ENCODE measurements around the gene NELFCD.

Gene NELFCD

GRCh38 chr20:58996226-58996611 lies 15.2 kb downstream of the NELFCD start:
- TF ChIP-seq CTCF (IDR thresholded peaks at IDR 0.05; ENCODE audit: extremely low read depth, missing control alignments) = no peak
- no peak for DNase-seq (ENCODE audit: low spot score)

- no peak for TF ChIP-seq CTCF (IDR thresholded peaks at IDR 0.05; ENCODE audit: extremely low read depth, missing control alignments)
- DNase-seq (ENCODE audit: low spot score) = no peak
These were observed 16.2 kb downstream of the NELFCD start for GRCh38 chr20:58997141-58997770.

- no peak for DNase-seq (ENCODE audit: low spot score)
These were observed 17.6 kb downstream of the NELFCD start for GRCh38 chr20:58998656-58999055.

GRCh38 chr20:59000326-59000725 lies 19.3 kb downstream of the NELFCD start:
- TF ChIP-seq CTCF (IDR thresholded peaks at IDR 0.05; ENCODE audit: extremely low read depth, missing control alignments) = no peak
- no peak for DNase-seq (ENCODE audit: low spot score)

More at GRCh38 chr20:58998656-58999055, 17.6 kb downstream of the NELFCD start:
- no peak for TF ChIP-seq CTCF (IDR thresholded peaks at IDR 0.05; ENCODE audit: extremely low read depth, missing control alignments)

- TF ChIP-seq CTCF (IDR thresholded peaks at IDR 0.05; ENCODE audit: extremely low read depth, missing control alignments) = no peak
These were observed 20.0 kb downstream of the NELFCD start for GRCh38 chr20:59001068-59001448.

GRCh38 chr20:59001449-59002171 lies 20.6 kb downstream of the NELFCD start:
- TF ChIP-seq CTCF (IDR thresholded peaks at IDR 0.05; ENCODE audit: extremely low read depth, missing control alignments) = no peak

More at GRCh38 chr20:59001068-59001448, 20.0 kb downstream of the NELFCD start:
- no peak for DNase-seq (ENCODE audit: low spot score)

GRCh38 chr20:59002388-59002787 lies 21.3 kb downstream of the NELFCD start:
- DNase-seq (ENCODE audit: low spot score) = no peak
- no peak for TF ChIP-seq CTCF (IDR thresholded peaks at IDR 0.05; ENCODE audit: extremely low read depth, missing control alignments)

More at GRCh38 chr20:59001449-59002171, 20.6 kb downstream of the NELFCD start:
- DNase-seq (ENCODE audit: low spot score) = no peak
